ENCODE results near the gene TGFB1.

GRCh38 chr19:41356984-41357739, 3.4 kb upstream of the TGFB1 start:
- TF ChIP-seq POLR2A (IDR thresholded peaks at IDR 0.05; ENCODE audit: low read length) (no peak), GATA1 (IDR thresholded peaks at IDR 0.05; ENCODE audit: low read depth, low read length) (no peak)
